C4-2B (cell line): ENCODE data around the gene SLC1A4.

Source experiments
- ZFX ChIP-seq: fragments of 450-650 bp; IDR thresholded peaks from 2 replicates; pipeline ENCODE4 v1.6.1; 2017
- TF ChIP-seq, protein P1 (sequence below): fragments of 450-650 bp; conservative IDR thresholded peaks from 2 replicates; pipeline ENCODE4 v1.5.1; 2017; ENCODE audit warnings: mild to moderate bottlenecking

DNA sequence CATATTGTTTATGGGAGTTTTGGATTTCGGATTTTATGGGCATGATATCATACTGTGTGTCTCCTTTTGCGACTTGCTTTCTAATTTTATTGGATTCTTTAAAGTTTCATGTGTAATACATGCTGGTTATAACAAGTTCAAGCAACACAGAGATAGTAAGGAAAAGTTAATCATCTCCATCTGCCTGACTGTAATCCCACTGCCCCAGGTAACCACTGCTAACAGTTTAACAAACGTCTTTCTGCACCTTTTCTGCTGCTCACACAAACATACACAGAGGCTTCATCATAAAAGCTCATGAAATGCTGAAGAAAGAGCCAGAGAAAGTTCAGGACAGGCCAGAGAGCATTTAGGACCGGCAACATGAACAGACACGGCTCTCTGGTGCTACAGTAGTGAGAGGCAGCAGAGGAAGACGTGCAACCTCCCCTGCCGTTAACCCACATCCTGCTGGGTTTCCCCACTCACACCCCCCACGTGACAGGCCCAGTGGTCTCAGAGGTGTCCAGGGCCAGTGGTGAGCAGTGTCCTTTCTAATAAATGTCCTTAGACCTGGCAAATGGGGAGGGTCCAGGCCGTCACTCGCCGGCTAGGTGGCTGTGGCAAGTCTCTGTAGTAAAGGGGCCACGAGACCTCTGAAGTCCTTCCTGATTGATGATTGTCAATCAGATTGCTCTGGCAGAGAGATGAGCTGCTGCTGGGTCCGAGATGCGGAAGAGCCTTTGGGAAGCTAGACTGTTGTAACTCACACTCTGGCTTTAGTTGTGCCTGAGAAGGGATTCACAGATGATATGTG is 43.0 kb upstream of the SLC1A4 start:
- TF ChIP-seq, protein P1, sequence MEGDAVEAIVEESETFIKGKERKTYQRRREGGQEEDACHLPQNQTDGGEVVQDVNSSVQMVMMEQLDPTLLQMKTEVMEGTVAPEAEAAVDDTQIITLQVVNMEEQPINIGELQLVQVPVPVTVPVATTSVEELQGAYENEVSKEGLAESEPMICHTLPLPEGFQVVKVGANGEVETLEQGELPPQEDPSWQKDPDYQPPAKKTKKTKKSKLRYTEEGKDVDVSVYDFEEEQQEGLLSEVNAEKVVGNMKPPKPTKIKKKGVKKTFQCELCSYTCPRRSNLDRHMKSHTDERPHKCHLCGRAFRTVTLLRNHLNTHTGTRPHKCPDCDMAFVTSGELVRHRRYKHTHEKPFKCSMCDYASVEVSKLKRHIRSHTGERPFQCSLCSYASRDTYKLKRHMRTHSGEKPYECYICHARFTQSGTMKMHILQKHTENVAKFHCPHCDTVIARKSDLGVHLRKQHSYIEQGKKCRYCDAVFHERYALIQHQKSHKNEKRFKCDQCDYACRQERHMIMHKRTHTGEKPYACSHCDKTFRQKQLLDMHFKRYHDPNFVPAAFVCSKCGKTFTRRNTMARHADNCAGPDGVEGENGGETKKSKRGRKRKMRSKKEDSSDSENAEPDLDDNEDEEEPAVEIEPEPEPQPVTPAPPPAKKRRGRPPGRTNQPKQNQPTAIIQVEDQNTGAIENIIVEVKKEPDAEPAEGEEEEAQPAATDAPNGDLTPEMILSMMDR, result no peak
- no peak for TF ChIP-seq ZFX
